Activated T-cell treated with anti-CD3 and anti-CD28 coated beads for 48 hours (primary cell): ENCODE data around the gene SPACA1.

Experiments
- DNase-seq: peaks from one replicate; pipeline ENCODE4 v3.0.0-alpha.2; 2020; ENCODE audit warnings: low read depth

The SPACA1 gene

DNA sequence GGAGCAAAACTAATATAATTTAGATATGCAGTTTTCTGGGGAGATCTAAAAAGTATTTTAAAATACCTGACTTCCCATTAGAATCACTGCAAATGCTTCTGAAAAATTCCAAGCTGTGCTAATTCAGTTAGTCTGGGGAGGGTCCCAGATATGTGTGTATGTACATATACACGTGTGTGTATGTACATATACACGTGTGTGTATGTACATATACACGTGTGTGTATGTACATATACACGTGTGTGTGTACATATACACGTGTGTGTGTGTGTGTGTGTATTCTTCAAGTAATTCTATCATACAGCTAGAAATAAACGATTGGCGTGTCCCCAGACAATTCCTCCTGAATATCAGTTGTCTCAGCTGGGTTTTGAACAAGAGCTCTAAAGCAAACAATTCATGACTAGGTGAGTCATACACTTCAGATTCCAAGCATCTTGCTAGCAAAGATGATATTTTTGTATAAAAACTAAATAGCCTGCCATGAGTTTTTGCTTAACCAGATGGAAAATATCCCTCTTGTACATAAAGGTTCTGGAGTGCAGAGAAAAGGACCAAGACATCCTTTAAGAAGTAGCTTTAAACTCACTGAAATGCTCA, 58.2 kb downstream of the SPACA1 start:
- no peak for DNase-seq

DNA sequence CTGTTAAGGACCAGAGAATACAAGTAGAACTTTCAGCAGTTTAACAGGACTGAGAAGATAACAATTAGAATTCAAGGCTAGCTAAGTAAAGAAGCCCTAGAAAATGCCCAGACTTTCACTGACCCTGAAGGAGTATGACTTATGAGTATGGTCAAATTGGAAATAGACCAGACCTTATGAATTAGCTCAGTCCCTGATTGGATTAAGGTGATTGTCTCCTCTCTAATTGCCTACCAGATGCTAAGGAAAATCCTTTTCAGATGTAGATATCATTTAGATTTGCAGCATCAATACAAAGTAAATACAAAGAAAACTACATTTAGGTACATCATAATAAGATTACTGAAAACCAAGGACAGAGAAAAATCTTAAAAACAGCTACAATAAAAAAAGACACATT, 59.6 kb downstream of the SPACA1 start:
- no peak for DNase-seq

DNA sequence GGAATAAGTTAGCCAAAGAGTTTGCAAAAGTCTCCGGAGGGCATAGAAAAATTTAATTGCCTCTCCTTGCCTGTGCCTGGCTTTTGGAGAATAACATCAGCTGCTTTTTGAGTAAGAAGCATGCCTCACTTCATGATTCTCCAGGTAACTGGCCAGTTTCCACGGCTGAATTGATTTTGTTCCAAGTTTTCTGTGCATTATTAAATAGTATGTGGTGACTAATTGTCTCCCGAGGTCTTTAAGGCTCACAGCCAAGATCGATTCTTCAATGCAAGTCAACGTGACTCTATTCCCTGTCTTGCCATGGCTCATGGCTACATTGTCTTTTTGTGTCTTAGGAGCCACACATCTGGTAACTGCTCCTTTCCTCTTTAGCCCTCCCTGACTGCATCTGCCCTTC, 64.3 kb downstream of the SPACA1 start:
- DNase-seq: no peak

GRCh38 chr6:88114838-88115237, 67.2 kb downstream of the SPACA1 start:
- no peak for DNase-seq

- DNase-seq: no peak
These were observed 67.7 kb downstream of the SPACA1 start for GRCh38 chr6:88115307-88115706.

GRCh38 chr6:88116276-88116675, 68.6 kb downstream of the SPACA1 start:
- DNase-seq: no peak
